GM10266 (cell line): ENCODE data around the gene PITPNC1.
A peak's percentile ranks its signal among the peaks of the same experiment; 100 is the strongest.

Experiments used
- DNase-seq: peaks from one replicate; pipeline ENCODE4 v3.0.0; 2012; ENCODE audit errors: extremely low spot score
- CTCF ChIP-seq: IDR thresholded peaks from 2 replicates; pipeline ENCODE4 v1.5.1; 2012; ENCODE audit warnings: mild to moderate bottlenecking, low read depth; ENCODE audit not compliant: control insufficient read depth, insufficient read depth; ENCODE audit errors: missing control alignments

The PITPNC1 gene

GRCh38 chr17:67672592-67673335 lies 295.7 kb downstream of the PITPNC1 start:
- no peak for TF ChIP-seq CTCF
- no peak for DNase-seq

GRCh38 chr17:67675481-67675880 lies 298.4 kb downstream of the PITPNC1 start:
- no peak for DNase-seq
- no peak for TF ChIP-seq CTCF

GRCh38 chr17:67676305-67676704 lies 299.2 kb downstream of the PITPNC1 start:
- no peak for TF ChIP-seq CTCF
- no peak for DNase-seq

GRCh38 chr17:67678414-67678813 lies 301.3 kb downstream of the PITPNC1 start:
- DNase-seq: no peak
- no peak for TF ChIP-seq CTCF

GRCh38 chr17:67679225-67679624 lies 302.1 kb downstream of the PITPNC1 start:
- no peak for DNase-seq
- no peak for TF ChIP-seq CTCF

GRCh38 chr17:67679721-67680120 lies 302.6 kb downstream of the PITPNC1 start:
- no peak for TF ChIP-seq CTCF
- peak; percentile 25 for DNase-seq

- no peak for TF ChIP-seq CTCF
- DNase-seq: no peak
Measured at GRCh38 chr17:67680445-67681224, 303.6 kb downstream of the PITPNC1 start.
